OCI-LY1 (cell line): ENCODE measurements around the gene CFAP61.

Source experiments
- H2AFZ ChIP-seq: fragments of 200-600 bp; sonication (generic), shearing (Covaris generic); 2 replicates; pipeline ENCODE4 v1.6.0; 2014; ENCODE audit warnings: antibody characterized with exemption, mild to moderate bottlenecking, low read length
- H3F3A ChIP-seq: fragments of 200-600 bp; sonication (generic), shearing (Covaris generic); 2 replicates; pipeline ENCODE4 v1.6.0; 2014; ENCODE audit warnings: mild to moderate bottlenecking, antibody characterized with exemption, low read length, moderate library complexity; ENCODE audit not compliant: insufficient read depth
- H3K27ac ChIP-seq: fragments of 200-600 bp; sonication (generic); 2 replicates; pipeline ENCODE4 v1.5.1; 2014; ENCODE audit warnings: low read length, mixed run types, mild to moderate bottlenecking, low read depth; ENCODE audit not compliant: poor library complexity, severe bottlenecking
- H3K27me3 ChIP-seq: fragments of 200-600 bp; sonication (generic); 2 replicates; pipeline ENCODE4 v1.6.0; 2014; ENCODE audit warnings: antibody characterized with exemption, mild to moderate bottlenecking, low read length, moderate library complexity; ENCODE audit not compliant: insufficient read depth
- H3K36me3 ChIP-seq: fragments of 200-600 bp; sonication (generic); 2 replicates; pipeline ENCODE4 v1.6.1; 2014; ENCODE audit warnings: mild to moderate bottlenecking, antibody characterized with exemption, low read length, moderate library complexity, mixed read lengths; ENCODE audit not compliant: insufficient read depth
- H3K4me1 ChIP-seq: fragments of 200-600 bp; sonication (generic); 2 replicates; pipeline ENCODE4 v1.5.1; 2014; ENCODE audit warnings: mild to moderate bottlenecking, low read length, moderate library complexity; ENCODE audit not compliant: insufficient read depth, severe bottlenecking
- H3K4me2 ChIP-seq: fragments of 200-600 bp; sonication (generic), shearing (Covaris generic); 2 replicates; pipeline ENCODE4 v1.6.1; 2014; ENCODE audit warnings: low read length
- H3K4me3 ChIP-seq: fragments of 200-600 bp; sonication (generic); 2 replicates; pipeline ENCODE4 v1.5.1; 2014; ENCODE audit warnings: low read length, low read depth, mild to moderate bottlenecking, mixed read lengths; ENCODE audit not compliant: poor library complexity, severe bottlenecking
- H3K79me2 ChIP-seq: fragments of 200-600 bp; shearing (Covaris generic); 2 replicates; pipeline ENCODE4 v1.6.1; 2016; ENCODE audit warnings: mixed run types, low read length, mixed read lengths; ENCODE audit not compliant: insufficient read depth
- H3K9ac ChIP-seq: fragments of 200-600 bp; sonication (generic), shearing (Covaris generic); 2 replicates; pipeline ENCODE4 v1.6.1; 2014; ENCODE audit warnings: mild to moderate bottlenecking, low read length, mixed read lengths
- H3K9me2 ChIP-seq: fragments of 200-600 bp; sonication (generic), shearing (Covaris generic); 2 replicates; pipeline ENCODE4 v1.6.1; 2014; ENCODE audit warnings: low read depth, mild to moderate bottlenecking, low read length, mixed read lengths
- H3K9me3 ChIP-seq: fragments of 200-600 bp; shearing (Covaris generic); 2 replicates; pipeline ENCODE4 v1.6.1; 2014; ENCODE audit warnings: low read length, mixed read lengths
- H4K20me1 ChIP-seq: fragments of 200-600 bp; sonication (generic), shearing (Covaris generic); 2 replicates; pipeline ENCODE4 v1.6.0; 2016; ENCODE audit warnings: mild to moderate bottlenecking, low read length; ENCODE audit not compliant: insufficient read depth
- CTCF ChIP-seq: fragments of 200-600 bp; sonication (generic), shearing (Covaris generic); IDR thresholded peaks from 2 replicates; pipeline ENCODE4 v1.5.1; 2017; ENCODE audit warnings: mild to moderate bottlenecking, antibody characterized with exemption, low read length, moderate library complexity, mixed read lengths
- EZH2 ChIP-seq: fragments of 200-600 bp; sonication (generic), shearing (Covaris generic); IDR thresholded peaks from 2 replicates; pipeline ENCODE4 v1.8.0; 2017; ENCODE audit warnings: borderline replicate concordance, mixed run types, mild to moderate bottlenecking, antibody characterized with exemption, low read length, moderate library complexity, mixed read lengths

Gene CFAP61

GRCh38 chr20:20051767-20052073, 612 bp upstream of the CFAP61 start:
- Histone ChIP-seq H3K4me1 (peaks cover 18% of the 10 kb centered on the region), H3K4me3 (peak overlapping the region; percentile 91), H4K20me1 (no peaks in the 10 kb centered on the region), H3K36me3 (peaks cover 29% of the 10 kb centered on the region), H3K9ac (peak overlapping the region; percentile 84), H2AFZ (no peak overlapping the region), H3K79me2 (peaks cover 12% of the 10 kb centered on the region), H3K27me3 (no peaks in the 10 kb centered on the region), H3K27ac (peak overlapping the region; percentile 34), H3K9me2 (no peaks in the 10 kb centered on the region), H3K4me2 (peak overlapping the region; percentile 76), H3F3A (no peaks in the 10 kb centered on the region), H3K9me3 (no peaks in the 10 kb centered on the region)
- TF ChIP-seq CTCF (no peak), EZH2 (no peak)

GRCh38 chr20:20060234-20060998, 8.1 kb downstream of the CFAP61 start:
- Histone ChIP-seq H4K20me1 (no peaks in the 10 kb centered on the region), H3K4me2 (0 out of 2 replicates have a peak overlapping the region, but pooled peaks have one; percentile 11), H3K9me2 (no peaks in the 10 kb centered on the region), H2AFZ (no peak overlapping the region), H3K27ac (no peak overlapping the region), H3K9me3 (no peaks in the 10 kb centered on the region), H3K79me2 (no peaks in the 10 kb centered on the region), H3K4me3 (no peak overlapping the region), H3K36me3 (no peaks in the 10 kb centered on the region), H3F3A (no peaks in the 10 kb centered on the region), H3K27me3 (no peaks in the 10 kb centered on the region; the same call in 1 of the 2 replicates), H3K9ac (no peak overlapping the region), H3K4me1 (peaks cover 5% of the 10 kb centered on the region)
- TF ChIP-seq CTCF = no peak
- no peak for TF ChIP-seq EZH2

GRCh38 chr20:20063941-20064702, 11.8 kb downstream of the CFAP61 start:
- Histone ChIP-seq H2AFZ (no peak overlapping the region), H3K36me3 (no peaks in the 10 kb centered on the region), H3K27me3 (no peaks in the 10 kb centered on the region; the same call in 1 of the 2 replicates), H3K79me2 (no peaks in the 10 kb centered on the region), H3K9me2 (no peaks in the 10 kb centered on the region), H3K4me3 (no peak overlapping the region), H3K4me1 (peaks cover 5% of the 10 kb centered on the region), H3K9me3 (no peaks in the 10 kb centered on the region), H3K4me2 (no peak overlapping the region), H4K20me1 (no peaks in the 10 kb centered on the region), H3K27ac (no peak overlapping the region), H3K9ac (no peak overlapping the region), H3F3A (no peaks in the 10 kb centered on the region)
- no peak for TF ChIP-seq CTCF
- no peak for TF ChIP-seq EZH2
